HG03565 (cell line): ENCODE results near the gene DDIT4.

Experiments used
- ATAC-seq: cut with Tn5 transposase; IDR thresholded peaks from one replicate; pipeline ENCODE4 v1.9.1; 2021; ENCODE audit warnings: mild to moderate bottlenecking, moderate library complexity; ENCODE audit not compliant: unreplicated experiment

Gene DDIT4

GRCh38 chr10:72315611-72316385 is 42.1 kb downstream of the DDIT4 start:
- ATAC-seq: no peak

GRCh38 chr10:72316386-72316700 is 42.6 kb downstream of the DDIT4 start:
- ATAC-seq: no peak

- ATAC-seq: no peak
Observed at GRCh38 chr10:72316748-72317435, 43.2 kb downstream of the DDIT4 start.

GRCh38 chr10:72318418-72319262 is 44.9 kb downstream of the DDIT4 start:
- ATAC-seq: no peak

GRCh38 chr10:72319416-72320254 is 45.9 kb downstream of the DDIT4 start:
- peak; percentile 43 for ATAC-seq

- peak; percentile 61 for ATAC-seq
Observed at GRCh38 chr10:72320676-72321247, 47.0 kb downstream of the DDIT4 start.

- no peak for ATAC-seq
Observed at GRCh38 chr10:72321248-72322029, 47.7 kb downstream of the DDIT4 start.

GRCh38 chr10:72322030-72322279 is 48.2 kb downstream of the DDIT4 start:
- ATAC-seq: no peak

- ATAC-seq: no peak
Observed at GRCh38 chr10:72322280-72323058, 48.7 kb downstream of the DDIT4 start.

GRCh38 chr10:72323108-72323749 is 49.5 kb downstream of the DDIT4 start:
- no peak for ATAC-seq

GRCh38 chr10:72323771-72324191 is 50.1 kb downstream of the DDIT4 start:
- no peak for ATAC-seq
